GM21717 (cell line): Measurements from ENCODE around the gene ANKRD52.
"Not testable (repeated sequence)": the region's sequence is repeated elsewhere in the genome, so short reads cannot be mapped to it uniquely, and the experiment has no call there.

Experiments
- ATAC-seq: cut with Tn5 transposase; IDR thresholded peaks from one replicate; pipeline ENCODE4 v1.9.1; 2021; ENCODE audit warnings: mild to moderate bottlenecking, moderate library complexity; ENCODE audit not compliant: unreplicated experiment

The ANKRD52 gene

GRCh38 chr12:56274299-56274698, 16.1 kb upstream of the ANKRD52 start:
- ATAC-seq, result no peak

- ATAC-seq, result not testable (repeated sequence)
Observed at GRCh38 chr12:56272468-56272867, 14.3 kb upstream of the ANKRD52 start.

GRCh38 chr12:56271031-56271430, 12.8 kb upstream of the ANKRD52 start:
- no peak for ATAC-seq

- ATAC-seq, result no peak
Observed at GRCh38 chr12:56267443-56268071, 9.4 kb upstream of the ANKRD52 start.

- ATAC-seq, result peak; percentile 86
Observed at GRCh38 chr12:56266693-56267442, 8.7 kb upstream of the ANKRD52 start, which contains the start of gene COQ10A. Gene COQ10A (plus strand): TSS chr12:56266942. CDS start chr12:56267119, 177 bp downstream.

- not testable (repeated sequence) for ATAC-seq
Observed at GRCh38 chr12:56266068-56266692, 8.0 kb upstream of the ANKRD52 start.

- ATAC-seq, result not testable (repeated sequence)
Observed at GRCh38 chr12:56262955-56263354, 4.8 kb upstream of the ANKRD52 start.

GRCh38 chr12:56261503-56262232, 3.5 kb upstream of the ANKRD52 start:
- ATAC-seq, result no peak

GRCh38 chr12:56260921-56261320, 2.7 kb upstream of the ANKRD52 start:
- no peak for ATAC-seq

- no peak for ATAC-seq
Observed at GRCh38 chr12:56260380-56260779, 2.2 kb upstream of the ANKRD52 start.

GRCh38 chr12:56258820-56259183, 618 bp upstream of the ANKRD52 start:
- ATAC-seq, result peak; percentile 12

- ATAC-seq, result peak; percentile 14
Observed at GRCh38 chr12:56257491-56258067, 605 bp downstream of the ANKRD52 start.

- no peak for ATAC-seq
Observed at GRCh38 chr12:56257071-56257470, 1.1 kb downstream of the ANKRD52 start.

- no peak for ATAC-seq
Observed at GRCh38 chr12:56256326-56256960, 1.7 kb downstream of the ANKRD52 start.

GRCh38 chr12:56255671-56256070, 2.5 kb downstream of the ANKRD52 start:
- ATAC-seq, result no peak

- ATAC-seq, result no peak
Observed at GRCh38 chr12:56253091-56253490, 5.1 kb downstream of the ANKRD52 start.

- no peak for ATAC-seq
Observed at GRCh38 chr12:56252649-56253048, 5.5 kb downstream of the ANKRD52 start.

GRCh38 chr12:56248711-56249110, 9.5 kb downstream of the ANKRD52 start:
- no peak for ATAC-seq

GRCh38 chr12:56247923-56248322, 10.3 kb downstream of the ANKRD52 start:
- no peak for ATAC-seq

GRCh38 chr12:56244494-56244893, 13.7 kb downstream of the ANKRD52 start:
- ATAC-seq, result no peak
